GM11168 (cell line): Measurements from ENCODE around the gene ABCC1.

Experiments
- in situ Hi-C: fragments of 300-500 bp; cut with MboI; formaldehyde crosslinking; loops from one replicate; pipeline ENCODE4 v1.12.0; 2022; ENCODE audit warnings: low sequenced_read_pairs; ENCODE audit not compliant: unreplicated experiment

ABCC1 gene

GRCh38 chr16:16124438-16124837, 175.0 kb downstream of the ABCC1 start:
- in situ Hi-C loops, result loop anchor here (10.0 kb wide), 1 partner anchor 270 kb away; the partner anchor contains the start of gene MYH11

- in situ Hi-C loops, result loop anchor here (5.0 to 10.0 kb wide), 2 partner anchors 270 to 348 kb away; partner anchors contain the start of gene MYH11
These were observed 175.6 kb downstream of the ABCC1 start for GRCh38 chr16:16124974-16125373.

- in situ Hi-C loops, result loop anchor here (5.0 to 10.0 kb wide), 2 partner anchors 272 to 350 kb away; partner anchors contain the start of gene MYH11
These were observed 177.5 kb downstream of the ABCC1 start for GRCh38 chr16:16126896-16127295.

GRCh38 chr16:16127469-16128116, 178.2 kb downstream of the ABCC1 start:
- in situ Hi-C loops, result loop anchor here (5.0 to 10.0 kb wide), 2 partner anchors 273 to 350 kb away; partner anchors contain the start of gene MYH11

GRCh38 chr16:16131204-16131603, 181.8 kb downstream of the ABCC1 start:
- in situ Hi-C loops, result no loop called here

GRCh38 chr16:16131659-16132058, 182.2 kb downstream of the ABCC1 start:
- in situ Hi-C loops, result no loop called here

GRCh38 chr16:16133943-16134604, 184.7 kb downstream of the ABCC1 start:
- in situ Hi-C loops, result no loop called here

- in situ Hi-C loops, result no loop called here
These were observed 187.2 kb downstream of the ABCC1 start for GRCh38 chr16:16136588-16136987.

- in situ Hi-C loops, result no loop called here
These were observed 187.7 kb downstream of the ABCC1 start for GRCh38 chr16:16137110-16137509.

GRCh38 chr16:16138034-16138635, 188.7 kb downstream of the ABCC1 start:
- in situ Hi-C loops, result no loop called here

- in situ Hi-C loops, result no loop called here
These were observed 189.6 kb downstream of the ABCC1 start for GRCh38 chr16:16139061-16139460.

GRCh38 chr16:16139806-16140205, 190.4 kb downstream of the ABCC1 start:
- in situ Hi-C loops, result no loop called here

- in situ Hi-C loops, result no loop called here
These were observed 191.1 kb downstream of the ABCC1 start for GRCh38 chr16:16140537-16140936.

GRCh38 chr16:16141141-16141540, 191.7 kb downstream of the ABCC1 start:
- in situ Hi-C loops, result no loop called here

- in situ Hi-C loops, result no loop called here
These were observed 192.5 kb downstream of the ABCC1 start for GRCh38 chr16:16141784-16142396.

GRCh38 chr16:16143038-16143763, 193.8 kb downstream of the ABCC1 start:
- in situ Hi-C loops, result no loop called here

GRCh38 chr16:16143931-16144330, 194.5 kb downstream of the ABCC1 start:
- in situ Hi-C loops, result no loop called here

GRCh38 chr16:16144416-16144815, 195.0 kb downstream of the ABCC1 start:
- in situ Hi-C loops, result no loop called here

- in situ Hi-C loops, result no loop called here
These were observed 195.9 kb downstream of the ABCC1 start for GRCh38 chr16:16145286-16145685.
